BE2C (cell line): Measurements from ENCODE around the gene CXXC1.

Experiments
- DNase-seq: peaks from one replicate; pipeline ENCODE4 v3.0.0-alpha.2; 2020
- H3K27me3 ChIP-seq: fragments of 250-450 bp; sonication (Bioruptor Pico); 2 replicates; pipeline ENCODE4 v1.5.1; 2020; ENCODE audit warnings: mild to moderate bottlenecking
- H3K36me3 ChIP-seq: fragments of 250-450 bp; sonication (Bioruptor Pico); 2 replicates; pipeline ENCODE4 v1.5.1; 2020; ENCODE audit warnings: mild to moderate bottlenecking
- H3K4me1 ChIP-seq: fragments of 250-450 bp; sonication (Bioruptor Pico); 2 replicates; pipeline ENCODE4 v1.5.1; 2020
- H3K4me3 ChIP-seq: 2 replicates; pipeline ENCODE4 v1.5.1; 2011; ENCODE audit warnings: low read depth, low read length
- H3K9me3 ChIP-seq: fragments of 250-450 bp; sonication (Bioruptor Pico); 2 replicates; pipeline ENCODE4 v1.5.1; 2020
- CTCF ChIP-seq: IDR thresholded peaks from 2 replicates; pipeline ENCODE4 v1.5.1; 2012; ENCODE audit warnings: mild to moderate bottlenecking, low read depth, low read length

The CXXC1 gene

GRCh38 chr18:50287028-50287440 lies 458 bp downstream of the CXXC1 start:
- Histone ChIP-seq H3K9me3 (no peaks in the 10 kb centered on the region), H3K4me1 (no peaks in the 10 kb centered on the region), H3K27me3 (no peaks in the 10 kb centered on the region), H3K36me3 (no peaks in the 10 kb centered on the region; the same call in none of the 2 replicates), H3K4me3 (peak overlapping the region; percentile 80)
- no peak for TF ChIP-seq CTCF
- no peak for DNase-seq

- no peaks in the 10 kb centered on the region; the same call in none of the 2 replicates for H3K36me3 ChIP-seq
- H3K4me1 ChIP-seq: no peaks in the 10 kb centered on the region
- TF ChIP-seq CTCF: no peak
- no peaks in the 10 kb centered on the region for H3K9me3 ChIP-seq
- H3K27me3 ChIP-seq: no peaks in the 10 kb centered on the region
- peak overlapping the region; percentile 80 for H3K4me3 ChIP-seq
- no peak for DNase-seq
Observed at GRCh38 chr18:50286391-50287027, 983 bp downstream of the CXXC1 start.

- Histone ChIP-seq H3K9me3 (no peaks in the 10 kb centered on the region), H3K36me3 (no peaks in the 10 kb centered on the region; the same call in none of the 2 replicates), H3K4me1 (no peaks in the 10 kb centered on the region), H3K27me3 (no peaks in the 10 kb centered on the region), H3K4me3 (no peak overlapping the region)
- TF ChIP-seq CTCF: no peak
- DNase-seq: no peak
Observed at GRCh38 chr18:50285631-50286321, 1.7 kb downstream of the CXXC1 start.

GRCh38 chr18:50285071-50285470 lies 2.4 kb downstream of the CXXC1 start:
- Histone ChIP-seq H3K4me3 (no peak overlapping the region), H3K27me3 (no peaks in the 10 kb centered on the region), H3K4me1 (no peaks in the 10 kb centered on the region), H3K36me3 (no peaks in the 10 kb centered on the region; the same call in none of the 2 replicates), H3K9me3 (no peaks in the 10 kb centered on the region)
- no peak for TF ChIP-seq CTCF
- no peak for DNase-seq

GRCh38 chr18:50284255-50284885 lies 3.1 kb downstream of the CXXC1 start:
- Histone ChIP-seq H3K27me3 (no peaks in the 10 kb centered on the region), H3K9me3 (no peaks in the 10 kb centered on the region), H3K4me1 (no peaks in the 10 kb centered on the region), H3K36me3 (no peaks in the 10 kb centered on the region; the same call in none of the 2 replicates), H3K4me3 (no peak overlapping the region)
- no peak for DNase-seq
- no peak for TF ChIP-seq CTCF
